ENCODE data around the gene FXYD5. TPM values are rescaled to one million over a fixed set of nuclear protein-coding genes. Genes with fewer than 3 reads are reported as not detected.

The FXYD5 gene
- total and polyA plus RNA-seq, 9 donors: 13.3 to 28.1 (median 20.0) TPM

- Histone ChIP-seq H3K27ac (ENCODE audit: low read length) (no peak overlapping the region), H3K9me3 (replicated peaks; ENCODE audit: control insufficient read depth, low read depth, low read length) (peaks cover 4% of the 10 kb centered on the region), H3K27me3 (ENCODE audit: control insufficient read depth, insufficient read depth, low read length) (peaks cover 6% of the 10 kb centered on the region), H3K4me3 (ENCODE audit: low read length) (no peak overlapping the region), H3K4me1 (ENCODE audit: control insufficient read depth, insufficient read depth, low read length) (peaks cover 12% of the 10 kb centered on the region), H3K36me3 (ENCODE audit: control insufficient read depth, insufficient read depth, low read length) (no peaks in the 10 kb centered on the region)
- no peak for DNase-seq
- WGBS (ENCODE audit: insufficient coverage): no CpG with 5 or more reads among the region's 9 CpGs
These were observed 43.6 kb upstream of the FXYD5 start for GRCh38 chr19:35110974-35111373.

GRCh38 chr19:35112995-35113688 lies 41.4 kb upstream of the FXYD5 start:
- no peak for DNase-seq
- Histone ChIP-seq H3K4me1 (ENCODE audit: control insufficient read depth, insufficient read depth, low read length) (peaks cover 12% of the 10 kb centered on the region), H3K36me3 (ENCODE audit: control insufficient read depth, insufficient read depth, low read length) (no peaks in the 10 kb centered on the region), H3K4me3 (ENCODE audit: low read length) (no peak overlapping the region), H3K27ac (ENCODE audit: low read length) (no peak overlapping the region), H3K27me3 (ENCODE audit: control insufficient read depth, insufficient read depth, low read length) (peaks cover 8% of the 10 kb centered on the region), H3K9me3 (replicated peaks; ENCODE audit: control insufficient read depth, low read depth, low read length) (no peaks in the 10 kb centered on the region)
- 67% methylated on average over 8 of the region's 15 CpGs for WGBS (ENCODE audit: insufficient coverage)

GRCh38 chr19:35114353-35115176 lies 40.0 kb upstream of the FXYD5 start:
- no peak overlapping the region for H3K27ac ChIP-seq (ENCODE audit: low read length)
- H3K4me3 ChIP-seq (ENCODE audit: low read length): peak overlapping the region; percentile 25
- H3K27me3 ChIP-seq (ENCODE audit: control insufficient read depth, insufficient read depth, low read length): peaks cover 8% of the 10 kb centered on the region
- DNase-seq: peak; percentile 80
- no peaks in the 10 kb centered on the region for H3K36me3 ChIP-seq (ENCODE audit: control insufficient read depth, insufficient read depth, low read length)
- peaks cover 12% of the 10 kb centered on the region for H3K4me1 ChIP-seq (ENCODE audit: control insufficient read depth, insufficient read depth, low read length)
- no peaks in the 10 kb centered on the region for H3K9me3 ChIP-seq (replicated peaks; ENCODE audit: control insufficient read depth, low read depth, low read length)
- 8% methylated on average over 13 of the region's 23 CpGs for WGBS (ENCODE audit: insufficient coverage)

DNA sequence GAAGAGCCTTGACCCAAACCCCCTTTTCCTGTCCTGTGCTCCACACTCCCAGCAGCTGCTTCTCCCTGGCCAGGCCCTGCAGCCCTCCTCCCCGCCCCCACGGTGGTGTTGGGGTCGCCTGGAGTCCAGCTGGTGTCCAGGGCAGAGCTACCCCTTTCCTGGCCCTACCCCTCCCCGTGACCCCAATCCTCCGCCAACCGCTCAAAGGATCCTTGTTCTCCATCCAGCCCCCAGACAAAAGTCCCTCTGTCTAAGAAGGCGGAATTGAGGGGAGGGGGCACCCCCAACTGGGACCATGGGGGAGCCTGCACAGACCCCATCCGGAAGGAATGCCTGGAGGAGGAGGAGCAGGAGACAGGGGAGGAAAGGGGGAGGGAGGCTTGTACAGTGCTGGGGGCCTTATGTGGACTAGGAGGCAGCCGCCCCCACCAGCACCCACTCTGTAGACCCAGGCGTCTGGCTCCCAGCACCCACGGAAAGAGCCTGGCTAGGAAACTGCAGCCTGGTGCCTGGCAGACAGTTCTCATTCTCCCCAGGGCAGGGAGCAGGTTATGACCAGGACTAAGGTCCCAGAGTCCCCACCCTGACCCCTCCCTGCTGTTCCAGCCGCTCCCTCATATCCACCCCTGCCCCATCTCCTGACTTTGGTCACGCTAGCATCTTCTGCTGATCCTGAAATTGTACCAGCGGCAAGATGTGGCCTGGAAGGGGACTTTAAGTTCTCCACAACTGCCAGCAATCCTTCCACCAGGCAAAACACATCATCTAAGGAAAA lies 39.2 kb upstream of the FXYD5 start, which contains the start of gene FXYD3:
Gene FXYD3 (plus strand): TSS at position 647 of the 775 bp plus-strand sequence. CDS start 3,554 bp downstream, outside the sequence.
- WGBS (ENCODE audit: insufficient coverage): 36% methylated on average over 7 of the region's 14 CpGs
- DNase-seq: peak; percentile 47
- H3K27ac ChIP-seq (ENCODE audit: low read length): no peak within 1 kb of the TSS

DNA sequence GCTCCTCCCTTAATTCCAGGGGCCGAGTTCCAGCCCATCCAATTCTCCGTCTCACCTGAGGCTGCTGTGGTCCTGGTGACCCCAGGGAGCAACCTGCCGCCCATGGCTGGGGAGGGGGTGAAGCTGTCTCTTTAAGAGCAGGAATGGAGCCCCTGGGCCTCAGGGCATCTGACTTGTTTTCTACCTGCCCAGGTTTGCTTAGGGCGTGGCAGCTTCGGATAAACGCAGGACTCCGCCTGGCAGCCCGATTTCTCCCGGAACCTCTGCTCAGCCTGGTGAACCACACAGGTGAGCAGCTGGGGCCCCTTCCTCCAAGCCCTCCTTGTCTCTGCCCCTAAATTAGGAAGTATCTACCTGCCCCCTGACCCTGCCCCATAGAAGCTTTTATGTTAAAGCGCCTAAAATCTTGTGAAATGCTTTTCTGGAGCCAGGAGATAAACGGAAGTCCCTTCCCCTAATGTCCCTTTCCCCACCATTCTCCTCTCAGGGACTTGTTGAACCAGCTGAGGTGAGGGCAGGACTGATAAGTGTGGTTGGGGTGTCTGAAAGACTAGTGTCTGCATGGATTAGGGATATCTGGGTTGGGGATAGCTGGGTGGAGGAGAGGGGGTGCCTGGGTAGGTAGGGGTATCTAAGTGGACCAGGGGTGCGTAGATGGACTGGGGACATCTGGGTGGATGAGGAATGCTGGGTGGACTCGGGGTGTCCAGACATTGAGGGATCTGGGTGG lies 38.3 kb upstream of the FXYD5 start:
- Histone ChIP-seq H3K4me3 (ENCODE audit: low read length) (no peak overlapping the region), H3K27ac (ENCODE audit: low read length) (no peak overlapping the region), H3K36me3 (ENCODE audit: control insufficient read depth, insufficient read depth, low read length) (no peaks in the 10 kb centered on the region), H3K9me3 (replicated peaks; ENCODE audit: control insufficient read depth, low read depth, low read length) (no peaks in the 10 kb centered on the region), H3K27me3 (ENCODE audit: control insufficient read depth, insufficient read depth, low read length) (peaks cover 8% of the 10 kb centered on the region), H3K4me1 (ENCODE audit: control insufficient read depth, insufficient read depth, low read length) (peaks cover 17% of the 10 kb centered on the region)
- WGBS (ENCODE audit: insufficient coverage): 83% methylated on average over 9 of the region's 13 CpGs
- DNase-seq: no peak

More for the DNA sequence above, 39.2 kb upstream of the FXYD5 start, which contains the start of gene FXYD3:
- H3K4me1 ChIP-seq (ENCODE audit: control insufficient read depth, insufficient read depth, low read length): peaks cover 12% of the 10 kb centered on the region
- peaks cover 8% of the 10 kb centered on the region for H3K27me3 ChIP-seq (ENCODE audit: control insufficient read depth, insufficient read depth, low read length)
- peak within 1 kb of the TSS; percentile 25 for H3K4me3 ChIP-seq (ENCODE audit: low read length)
- no peaks in the 10 kb centered on the region for H3K36me3 ChIP-seq (ENCODE audit: control insufficient read depth, insufficient read depth, low read length)
- no peaks in the 10 kb centered on the region for H3K9me3 ChIP-seq (replicated peaks; ENCODE audit: control insufficient read depth, low read depth, low read length)

GRCh38 chr19:35117116-35117515 lies 37.4 kb upstream of the FXYD5 start:
- no peak overlapping the region for H3K4me3 ChIP-seq (ENCODE audit: low read length)
- WGBS (ENCODE audit: insufficient coverage): 30% methylated on average over 7 of the region's 8 CpGs
- H3K36me3 ChIP-seq (ENCODE audit: control insufficient read depth, insufficient read depth, low read length): no peaks in the 10 kb centered on the region
- H3K9me3 ChIP-seq (replicated peaks; ENCODE audit: control insufficient read depth, low read depth, low read length): no peaks in the 10 kb centered on the region
- DNase-seq: no peak
- H3K4me1 ChIP-seq (ENCODE audit: control insufficient read depth, insufficient read depth, low read length): peaks cover 17% of the 10 kb centered on the region
- H3K27me3 ChIP-seq (ENCODE audit: control insufficient read depth, insufficient read depth, low read length): peaks cover 8% of the 10 kb centered on the region
- no peak overlapping the region for H3K27ac ChIP-seq (ENCODE audit: low read length)

GRCh38 chr19:35117799-35118198 lies 36.7 kb upstream of the FXYD5 start:
- WGBS (ENCODE audit: insufficient coverage): 81% methylated on average over 11 of the region's 11 CpGs
- Histone ChIP-seq H3K27me3 (ENCODE audit: control insufficient read depth, insufficient read depth, low read length) (peaks cover 8% of the 10 kb centered on the region), H3K36me3 (ENCODE audit: control insufficient read depth, insufficient read depth, low read length) (no peaks in the 10 kb centered on the region), H3K4me3 (ENCODE audit: low read length) (no peak overlapping the region), H3K4me1 (ENCODE audit: control insufficient read depth, insufficient read depth, low read length) (peaks cover 19% of the 10 kb centered on the region), H3K27ac (ENCODE audit: low read length) (no peak overlapping the region), H3K9me3 (replicated peaks; ENCODE audit: control insufficient read depth, low read depth, low read length) (no peaks in the 10 kb centered on the region)
- no peak for DNase-seq

GRCh38 chr19:35118268-35119020 lies 36.1 kb upstream of the FXYD5 start:
- H3K27ac ChIP-seq (ENCODE audit: low read length): no peak overlapping the region
- H3K36me3 ChIP-seq (ENCODE audit: control insufficient read depth, insufficient read depth, low read length): no peaks in the 10 kb centered on the region
- 80% methylated on average over 9 of the region's 13 CpGs for WGBS (ENCODE audit: insufficient coverage)
- H3K4me3 ChIP-seq (ENCODE audit: low read length): no peak overlapping the region
- peaks cover 8% of the 10 kb centered on the region for H3K27me3 ChIP-seq (ENCODE audit: control insufficient read depth, insufficient read depth, low read length)
- H3K4me1 ChIP-seq (ENCODE audit: control insufficient read depth, insufficient read depth, low read length): peaks cover 26% of the 10 kb centered on the region
- DNase-seq: no peak
- H3K9me3 ChIP-seq (replicated peaks; ENCODE audit: control insufficient read depth, low read depth, low read length): no peaks in the 10 kb centered on the region

DNA sequence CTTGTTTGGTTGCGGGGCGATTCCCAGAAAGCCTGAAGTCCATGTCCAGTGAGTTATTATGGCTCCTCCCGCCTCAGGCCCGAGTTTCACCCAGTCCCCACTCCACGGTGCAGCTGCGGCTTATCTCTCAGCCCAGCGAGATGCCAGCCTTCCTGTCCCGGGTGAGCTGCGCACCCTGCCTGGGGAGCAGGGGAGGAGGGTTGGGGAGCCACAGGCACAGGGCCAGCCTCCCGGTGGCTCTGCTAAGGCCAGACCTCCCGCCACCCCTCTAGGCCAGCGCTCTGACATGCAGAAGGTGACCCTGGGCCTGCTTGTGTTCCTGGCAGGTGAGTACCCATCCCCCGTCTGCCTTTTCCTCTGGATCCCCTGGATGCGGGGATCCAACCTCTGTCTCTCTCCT lies 35.4 kb upstream of the FXYD5 start:
- Histone ChIP-seq H3K27me3 (ENCODE audit: control insufficient read depth, insufficient read depth, low read length) (peaks cover 8% of the 10 kb centered on the region), H3K27ac (ENCODE audit: low read length) (no peak overlapping the region), H3K9me3 (replicated peaks; ENCODE audit: control insufficient read depth, low read depth, low read length) (no peaks in the 10 kb centered on the region), H3K4me3 (ENCODE audit: low read length) (no peak overlapping the region), H3K36me3 (ENCODE audit: control insufficient read depth, insufficient read depth, low read length) (no peaks in the 10 kb centered on the region), H3K4me1 (ENCODE audit: control insufficient read depth, insufficient read depth, low read length) (peaks cover 31% of the 10 kb centered on the region)
- WGBS (ENCODE audit: insufficient coverage): 75% methylated on average over 10 of the region's 14 CpGs
- no peak for DNase-seq

Data from muscle of leg (tissue), 11 donors.